KMS-11 (cell line): Measurements from ENCODE around the gene TNNT1.
"Not testable (repeated sequence)": the region's sequence is repeated elsewhere in the genome, so short reads cannot be mapped to it uniquely, and the experiment has no call there.

Experiments used
- H2AFZ ChIP-seq: fragments of 200-600 bp; sonication (generic); 2 replicates; pipeline ENCODE4 v1.6.1; 2016; ENCODE audit warnings: antibody characterized with exemption, mixed run types, low read depth
- H3K27ac ChIP-seq: fragments of 200-600 bp; sonication (generic); 2 replicates; pipeline ENCODE4 v1.6.1; 2016; ENCODE audit warnings: mild to moderate bottlenecking, mixed run types
- H3K27me3 ChIP-seq: fragments of 200-600 bp; sonication (generic); 2 replicates; pipeline ENCODE4 v1.6.1; 2017; ENCODE audit warnings: mild to moderate bottlenecking, low read depth, mixed run types, moderate library complexity; ENCODE audit not compliant: insufficient read depth
- H3K36me3 ChIP-seq: fragments of 200-600 bp; sonication (generic); 2 replicates; pipeline ENCODE4 v1.6.1; 2017; ENCODE audit warnings: mild to moderate bottlenecking, mixed run types; ENCODE audit not compliant: insufficient read depth
- H3K4me1 ChIP-seq: fragments of 200-600 bp; sonication (generic); 2 replicates; pipeline ENCODE4 v1.6.1; 2016; ENCODE audit warnings: mild to moderate bottlenecking, low read depth, mixed run types; ENCODE audit not compliant: poor library complexity, severe bottlenecking
- H3K4me2 ChIP-seq: fragments of 200-600 bp; sonication (generic); 2 replicates; pipeline ENCODE4 v1.7.0; 2016; ENCODE audit warnings: mild to moderate bottlenecking, mixed run types
- H3K4me3 ChIP-seq: fragments of 200-600 bp; sonication (generic); IDR thresholded peaks from 2 replicates; pipeline ENCODE4 v1.6.1; 2017; ENCODE audit warnings: low read depth, low read length, mixed read lengths; ENCODE audit not compliant: insufficient read depth
- H3K79me2 ChIP-seq: fragments of 200-600 bp; sonication (generic); 2 replicates; pipeline ENCODE4 v1.6.1; 2016; ENCODE audit warnings: low read depth, mixed run types; ENCODE audit not compliant: insufficient read depth
- H3K9ac ChIP-seq: fragments of 200-600 bp; sonication (generic); 2 replicates; pipeline ENCODE4 v1.6.1; 2016; ENCODE audit warnings: mild to moderate bottlenecking, mixed run types
- H4K20me1 ChIP-seq: fragments of 200-600 bp; sonication (generic); 2 replicates; pipeline ENCODE4 v1.6.1; 2016; ENCODE audit warnings: mild to moderate bottlenecking, mixed run types; ENCODE audit not compliant: insufficient read depth
- CTCF ChIP-seq: fragments of 200-600 bp; sonication (generic); conservative IDR thresholded peaks from 2 replicates; pipeline ENCODE4 v1.6.1; 2017; ENCODE audit warnings: low read depth, mild to moderate bottlenecking, antibody characterized with exemption, low read length, moderate library complexity, mixed read lengths

TNNT1 gene

GRCh38 chr19:55109527-55110291, 39.3 kb downstream of the TNNT1 start:
- no peak for TF ChIP-seq CTCF
- Histone ChIP-seq H2AFZ (no peak overlapping the region), H4K20me1 (no peaks in the 10 kb centered on the region), H3K27ac (no peak overlapping the region), H3K4me1 (no peaks in the 10 kb centered on the region), H3K36me3 (no peaks in the 10 kb centered on the region), H3K9ac (no peak overlapping the region), H3K4me2 (no peak overlapping the region), H3K79me2 (peaks cover 16% of the 10 kb centered on the region; the same call in 1 of the 2 replicates), H3K4me3 (no peak overlapping the region), H3K27me3 (no peaks in the 10 kb centered on the region)

GRCh38 chr19:55107252-55107651, 41.8 kb downstream of the TNNT1 start:
- not testable (repeated sequence) for H4K20me1 ChIP-seq, H3K9ac ChIP-seq, H2AFZ ChIP-seq, H3K27ac ChIP-seq, H3K4me1 ChIP-seq, H3K4me3 ChIP-seq, H3K4me2 ChIP-seq, H3K79me2 ChIP-seq, H3K36me3 ChIP-seq, H3K27me3 ChIP-seq

GRCh38 chr19:55106591-55106990, 42.4 kb downstream of the TNNT1 start:
- Histone ChIP-seq H2AFZ (no peak overlapping the region), H3K9ac (no peak overlapping the region), H3K4me1 (no peaks in the 10 kb centered on the region), H3K27me3 (no peaks in the 10 kb centered on the region), H3K4me3 (no peak overlapping the region), H3K4me2 (no peak overlapping the region), H4K20me1 (no peaks in the 10 kb centered on the region), H3K27ac (no peak overlapping the region), H3K36me3 (no peaks in the 10 kb centered on the region), H3K79me2 (no peaks in the 10 kb centered on the region)
- TF ChIP-seq CTCF: no peak

GRCh38 chr19:55105237-55105636, 43.8 kb downstream of the TNNT1 start:
- Histone ChIP-seq H3K4me1 (no peaks in the 10 kb centered on the region), H3K79me2 (no peaks in the 10 kb centered on the region), H3K36me3 (no peaks in the 10 kb centered on the region), H3K27ac (no peak overlapping the region), H3K4me2 (no peak overlapping the region), H2AFZ (no peak overlapping the region), H3K27me3 (no peaks in the 10 kb centered on the region), H4K20me1 (no peaks in the 10 kb centered on the region), H3K4me3 (no peak overlapping the region), H3K9ac (no peak overlapping the region)
- no peak for TF ChIP-seq CTCF

GRCh38 chr19:55103190-55103589, 45.8 kb downstream of the TNNT1 start:
- Histone ChIP-seq H2AFZ (no peak overlapping the region), H3K27ac (no peak overlapping the region), H3K27me3 (no peaks in the 10 kb centered on the region), H3K79me2 (no peaks in the 10 kb centered on the region), H3K36me3 (no peaks in the 10 kb centered on the region), H3K4me2 (no peak overlapping the region), H3K9ac (no peak overlapping the region), H3K4me1 (no peaks in the 10 kb centered on the region), H4K20me1 (no peaks in the 10 kb centered on the region), H3K4me3 (no peak overlapping the region)
- no peak for TF ChIP-seq CTCF
